Measurements from ENCODE around the gene SOD1. TPM values are rescaled to one million over a fixed set of nuclear protein-coding genes. Genes with fewer than 3 reads are reported as not detected.

SOD1 gene
- total RNA-seq, 1 donor from 2014 or later = 162 TPM

DNA sequence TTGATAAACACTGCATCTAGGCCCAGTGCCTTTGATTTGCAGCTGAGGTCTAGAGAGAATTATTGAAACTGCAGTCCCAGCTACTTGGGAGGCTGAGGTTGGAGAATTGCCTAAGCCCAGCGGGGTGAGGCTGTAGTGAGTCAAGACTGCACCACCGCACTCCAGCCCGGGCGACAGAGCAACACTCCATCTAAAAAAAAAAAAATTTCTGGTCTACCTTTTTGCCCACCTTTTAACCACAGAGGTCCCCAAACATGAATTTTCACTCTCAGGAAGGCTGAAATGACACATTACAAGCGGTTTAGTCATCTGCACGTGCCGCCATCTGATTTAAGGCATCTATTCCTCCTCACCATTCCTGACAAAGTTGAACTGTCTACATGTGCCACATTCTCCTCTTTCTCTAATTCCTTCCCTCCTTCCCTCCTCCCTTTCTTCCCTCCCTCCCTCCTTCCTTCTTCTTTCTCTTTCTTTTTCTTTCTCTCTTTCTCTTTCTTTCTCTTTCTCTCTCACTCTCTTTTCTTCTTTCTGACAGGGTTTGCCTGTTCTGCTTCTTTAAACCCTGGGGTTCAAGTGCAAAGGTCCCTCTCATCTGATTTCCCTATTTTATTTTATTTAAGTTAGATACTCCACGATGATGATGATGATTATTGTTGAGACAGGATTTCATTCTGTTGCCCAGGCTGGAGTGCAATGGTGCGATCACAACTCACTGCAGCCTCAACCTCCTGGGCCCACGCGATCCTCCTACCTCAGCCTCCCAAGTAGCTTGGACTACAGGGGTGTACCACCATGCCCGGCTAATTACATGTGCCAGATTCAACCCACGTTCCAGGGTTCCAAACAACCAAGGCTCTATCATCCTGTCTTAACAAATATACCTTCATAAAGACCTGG is 3.0 kb upstream of the SOD1 start:
- DNase-seq (ENCODE audit: extremely low spot score in 2 of 2) = no peak
- TF ChIP-seq, protein P1, sequence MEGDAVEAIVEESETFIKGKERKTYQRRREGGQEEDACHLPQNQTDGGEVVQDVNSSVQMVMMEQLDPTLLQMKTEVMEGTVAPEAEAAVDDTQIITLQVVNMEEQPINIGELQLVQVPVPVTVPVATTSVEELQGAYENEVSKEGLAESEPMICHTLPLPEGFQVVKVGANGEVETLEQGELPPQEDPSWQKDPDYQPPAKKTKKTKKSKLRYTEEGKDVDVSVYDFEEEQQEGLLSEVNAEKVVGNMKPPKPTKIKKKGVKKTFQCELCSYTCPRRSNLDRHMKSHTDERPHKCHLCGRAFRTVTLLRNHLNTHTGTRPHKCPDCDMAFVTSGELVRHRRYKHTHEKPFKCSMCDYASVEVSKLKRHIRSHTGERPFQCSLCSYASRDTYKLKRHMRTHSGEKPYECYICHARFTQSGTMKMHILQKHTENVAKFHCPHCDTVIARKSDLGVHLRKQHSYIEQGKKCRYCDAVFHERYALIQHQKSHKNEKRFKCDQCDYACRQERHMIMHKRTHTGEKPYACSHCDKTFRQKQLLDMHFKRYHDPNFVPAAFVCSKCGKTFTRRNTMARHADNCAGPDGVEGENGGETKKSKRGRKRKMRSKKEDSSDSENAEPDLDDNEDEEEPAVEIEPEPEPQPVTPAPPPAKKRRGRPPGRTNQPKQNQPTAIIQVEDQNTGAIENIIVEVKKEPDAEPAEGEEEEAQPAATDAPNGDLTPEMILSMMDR (IDR thresholded peaks at IDR 0.05) = no peak
- no peak for TF ChIP-seq POLR2A (IDR thresholded peaks at IDR 0.05)
- TF ChIP-seq POLR2AphosphoS5 (IDR thresholded peaks at IDR 0.05; ENCODE audit: insufficient read depth in 1 of 2, low read depth in 1 of 2) = no peak
- no peaks in the 10 kb centered on the region for H3K9me3 ChIP-seq
- H3K27ac ChIP-seq = no peak overlapping the region
- peaks cover 23% of the 10 kb centered on the region for H3K4me1 ChIP-seq
- H3K4me3 ChIP-seq = no peak overlapping the region
- no peaks in the 10 kb centered on the region for H3K27me3 ChIP-seq
- H3K36me3 ChIP-seq = no peaks in the 10 kb centered on the region
- intact Hi-C loops (cut with DNase I) = no loop called here

DNA sequence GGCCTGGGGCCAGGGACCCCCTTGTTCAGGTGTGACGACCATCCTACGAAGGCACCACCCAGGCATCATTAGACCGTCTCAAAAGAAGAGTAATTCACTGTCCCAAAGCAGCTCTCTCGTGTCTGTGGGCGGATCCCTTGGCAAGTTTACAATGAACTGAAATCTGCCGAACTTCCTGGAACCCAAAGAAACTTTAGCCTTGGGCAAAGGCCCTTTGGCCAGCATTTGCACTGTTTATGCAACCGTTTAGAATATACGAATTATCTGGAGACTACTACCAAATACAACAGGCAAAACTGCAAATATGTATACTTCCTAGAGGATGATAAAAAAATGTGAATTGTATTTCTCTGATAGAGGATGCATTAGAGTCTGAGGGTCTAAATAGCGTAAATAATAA is 1.4 kb upstream of the SOD1 start:
- TF ChIP-seq, protein P1 (IDR thresholded peaks at IDR 0.05) = no peak
- no peak for TF ChIP-seq POLR2AphosphoS5 (IDR thresholded peaks at IDR 0.05; ENCODE audit: insufficient read depth in 1 of 2, low read depth in 1 of 2)
- intact Hi-C loops (cut with DNase I) = no loop called here

DNA sequence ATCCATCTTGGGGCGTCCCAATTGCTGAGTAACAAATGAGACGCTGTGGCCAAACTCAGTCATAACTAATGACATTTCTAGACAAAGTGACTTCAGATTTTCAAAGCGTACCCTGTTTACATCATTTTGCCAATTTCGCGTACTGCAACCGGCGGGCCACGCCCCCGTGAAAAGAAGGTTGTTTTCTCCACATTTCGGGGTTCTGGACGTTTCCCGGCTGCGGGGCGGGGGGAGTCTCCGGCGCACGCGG is 282 bp upstream of the SOD1 start:
- peak overlapping the region; percentile 78 to 87 for H3K4me3 ChIP-seq
- H3K27ac ChIP-seq = peak overlapping the region; percentile 83
- H3K27me3 ChIP-seq = no peaks in the 10 kb centered on the region
- H3K36me3 ChIP-seq = peaks cover 0 to 8% of the 10 kb centered on the region in 2 donors
- DNase-seq (ENCODE audit: extremely low spot score in 2 of 2) = no peak
- intact Hi-C loops (cut with DNase I) = no loop called here
- H3K9me3 ChIP-seq = no peaks in the 10 kb centered on the region
- peaks cover 50% of the 10 kb centered on the region for H3K4me1 ChIP-seq
- TF ChIP-seq POLR2A (IDR thresholded peaks at IDR 0.05) (no peak), POLR2AphosphoS5 (IDR thresholded peaks at IDR 0.05; ENCODE audit: insufficient read depth in 1 of 2, low read depth in 1 of 2) (peak in 1 of 2 donors; percentile 40)
- TF ChIP-seq, protein P1 (IDR thresholded peaks at IDR 0.05) = peak in 1 of 3 experiments; percentile 2

More for the DNA sequence above, 1.4 kb upstream of the SOD1 start:
- Histone ChIP-seq H3K4me3 (no peak overlapping the region), H3K4me1 (peaks cover 39% of the 10 kb centered on the region), H3K27me3 (no peaks in the 10 kb centered on the region), H3K36me3 (no peaks in the 10 kb centered on the region), H3K9me3 (no peaks in the 10 kb centered on the region), H3K27ac (no peak overlapping the region)
- DNase-seq (ENCODE audit: extremely low spot score in 2 of 2) = no peak

DNA sequence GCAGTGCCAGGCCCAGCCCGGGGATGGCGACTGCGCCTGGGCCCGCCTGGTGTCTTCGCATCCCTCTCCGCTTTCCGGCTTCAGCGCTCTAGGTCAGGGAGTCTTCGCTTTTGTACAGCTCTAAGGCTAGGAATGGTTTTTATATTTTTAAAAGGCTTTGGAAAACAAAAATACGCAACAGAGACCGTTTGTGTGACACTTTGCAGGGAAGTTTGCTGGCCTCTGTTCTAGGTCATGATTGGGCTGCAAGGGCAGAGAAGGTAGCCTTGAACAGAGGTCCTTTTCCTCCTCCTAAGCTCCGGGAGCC is 719 bp downstream of the SOD1 start:
- TF ChIP-seq POLR2A (IDR thresholded peaks at IDR 0.05) = no peak
- no peak for TF ChIP-seq POLR2AphosphoS5 (IDR thresholded peaks at IDR 0.05; ENCODE audit: insufficient read depth in 1 of 2, low read depth in 1 of 2)
- TF ChIP-seq, protein P1 (IDR thresholded peaks at IDR 0.05) = no peak
- peaks cover 0 to 17% of the 10 kb centered on the region in 2 donors for H3K36me3 ChIP-seq
- peak overlapping the region; percentile 78 to 87 for H3K4me3 ChIP-seq
- H3K27ac ChIP-seq = peak overlapping the region; percentile 83
- intact Hi-C loops (cut with DNase I) = no loop called here
- H3K4me1 ChIP-seq = peaks cover 61% of the 10 kb centered on the region
- no peaks in the 10 kb centered on the region for H3K9me3 ChIP-seq
- DNase-seq (ENCODE audit: extremely low spot score in 2 of 2) = no peak
- H3K27me3 ChIP-seq = no peaks in the 10 kb centered on the region

DNA sequence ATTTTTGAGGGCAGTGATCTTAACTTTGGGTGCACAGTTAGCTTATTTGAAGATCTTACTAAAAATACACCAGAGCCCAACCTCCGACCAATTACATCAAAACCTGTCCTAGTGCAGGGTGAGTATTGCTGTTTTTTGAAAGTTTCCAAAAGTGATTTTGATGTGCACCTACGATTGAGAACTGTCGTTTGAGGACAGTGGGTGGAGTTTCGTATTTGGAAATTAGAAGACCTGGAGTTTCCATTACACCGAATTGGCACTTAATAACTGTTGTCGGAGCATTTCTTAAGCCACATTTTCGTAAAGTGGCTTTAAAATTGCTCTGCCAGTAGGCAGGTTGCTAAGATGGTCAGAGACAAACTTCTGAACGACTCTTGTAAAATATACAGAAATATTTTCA is 1.1 kb downstream of the SOD1 start:
- Histone ChIP-seq H3K4me1 (peaks cover 64% of the 10 kb centered on the region), H3K4me3 (peak overlapping the region; percentile 78 to 87), H3K36me3 (peaks cover 0 to 17% of the 10 kb centered on the region in 2 donors), H3K27ac (peak overlapping the region; percentile 83), H3K27me3 (no peaks in the 10 kb centered on the region), H3K9me3 (no peaks in the 10 kb centered on the region)
- intact Hi-C loops (cut with DNase I) = no loop called here
- TF ChIP-seq, protein P1 (IDR thresholded peaks at IDR 0.05) = no peak
- TF ChIP-seq POLR2A (IDR thresholded peaks at IDR 0.05) (no peak), POLR2AphosphoS5 (IDR thresholded peaks at IDR 0.05; ENCODE audit: insufficient read depth in 1 of 2, low read depth in 1 of 2) (no peak)
- DNase-seq (ENCODE audit: extremely low spot score in 2 of 2) = no peak

Data from vagina (tissue), 2 donors.